ENCODE measurements around the gene SLC25A43. TPM values are rescaled to one million over a fixed set of nuclear protein-coding genes. Genes with fewer than 3 reads are reported as not detected.

Gene SLC25A43
- total and polyA plus RNA-seq, 2 of the 8 experiments (the other 6 are each of a cell fraction or from before 2014, with no cell fraction given) = 3.1 to 5.8 TPM

GRCh38 chrX:119495734-119496726 is 96.9 kb downstream of the SLC25A43 start:
- 72% methylated on average over 9 of the region's 10 CpGs; no CpG with 5 or more reads in 1 of the 2 experiments for WGBS, 2 experiments (ENCODE audit: extremely low coverage in 1 of 2, insufficient coverage in 1 of 2, insufficient read length in 1 of 2, insufficient replicate concordance in 2 of 2, low coverage in 1 of 2, low lambda C conversion rate in 2 of 2, missing lambda C conversion rate in 1 of 2)
- no peaks in the 10 kb centered on the region for H3K36me3 ChIP-seq (ENCODE audit: control insufficient read depth in 2 of 4, insufficient read depth in 4 of 4, low read length in 3 of 4)
- no peaks in the 10 kb centered on the region for H3K23me2 ChIP-seq (ENCODE audit: low read depth, low read length)
- H4K91ac ChIP-seq (replicated peaks; ENCODE audit: insufficient read length, low read length) = no peak overlapping the region
- no peak overlapping the region for H4K8ac ChIP-seq (ENCODE audit: extremely low read depth, insufficient read depth, low read length)
- no peak overlapping the region for H3K14ac ChIP-seq (ENCODE audit: insufficient read length)
- ChIA-PET CTCF (ENCODE audit: partially characterized antibody) (interaction anchor here (0.9 to 3.3 kb wide), 6 partner anchors 7 to 234 kb away, joined by 3 to 11 read pairs (median 4); no protein-coding TSS in a partner anchor), POLR2A (ENCODE audit: partially characterized antibody) (interaction anchor here (1.1 kb wide), 1 partner anchor 78 kb away, joined by 4 read pairs; the partner anchor contains the start of gene UBE2A)
- H3K18ac ChIP-seq (ENCODE audit: extremely low read depth, low read length) = no peak overlapping the region
- no peak overlapping the region for H3K4me2 ChIP-seq (ENCODE audit: insufficient read depth in 1 of 2, low read depth in 2 of 2, low read length in 2 of 2)
- no peak overlapping the region for H3K27ac ChIP-seq (ENCODE audit: low read depth, low read length)
- H3K79me2 ChIP-seq (ENCODE audit: control insufficient read depth in 1 of 2, insufficient read depth in 2 of 2, low read length in 2 of 2) = no peaks in the 10 kb centered on the region
- H3K4ac ChIP-seq (replicated peaks; ENCODE audit: insufficient read length, low read depth, low read length) = no peak overlapping the region
- DNase-seq (ENCODE audit: low read depth in 1 of 2, low spot score in 2 of 2) = no peak
- H2BK20ac ChIP-seq (ENCODE audit: low read length) = no peak overlapping the region
- H3K79me1 ChIP-seq (ENCODE audit: low read depth, low read length) = no peaks in the 10 kb centered on the region
- H2AFZ ChIP-seq (ENCODE audit: low read length) = no peak overlapping the region
- H3K4me1 ChIP-seq (replicated peaks in 1 of 4; ENCODE audit: control insufficient read depth in 3 of 4, insufficient read depth in 4 of 4, low read length in 3 of 4) = no peaks in the 10 kb centered on the region
- H3K27me3 ChIP-seq (replicated peaks in 1 of 4; ENCODE audit: control insufficient read depth in 3 of 4, extremely low read depth in 1 of 4, insufficient read depth in 3 of 4, low read length in 3 of 4) = no peaks in the 10 kb centered on the region
- no peak overlapping the region for H2AK5ac ChIP-seq (ENCODE audit: low read depth, low read length)
- no peak overlapping the region for H3K4me3 ChIP-seq (ENCODE audit: extremely low read depth in 1 of 4, insufficient read depth in 2 of 4, low read depth in 3 of 4, low read length in 4 of 4)
- H4K5ac ChIP-seq (ENCODE audit: insufficient read length, low read depth, low read length) = no peak overlapping the region
- no peak overlapping the region for H2BK15ac ChIP-seq (ENCODE audit: low read length)
- TF ChIP-seq ATF2 (IDR thresholded peaks at IDR 0.05; ENCODE audit: low read length) (no peak), POLR2A (IDR thresholded peaks at IDR 0.05; ENCODE audit: control extremely low read depth in 1 of 2, low read depth in 2 of 2, low read length in 2 of 2) (no peak), NANOG (IDR thresholded peaks at IDR 0.05; ENCODE audit: insufficient read depth, low read depth, low read length, poor library complexity, severe bottlenecking) (no peak), SP2 (IDR thresholded peaks at IDR 0.05; ENCODE audit: low read length) (no peak)
- H2BK5ac ChIP-seq (ENCODE audit: low read depth, low read length) = no peak overlapping the region
- no peak overlapping the region for H2BK120ac ChIP-seq (replicated peaks; ENCODE audit: low read depth, low read length)
- no peak overlapping the region for H3K23ac ChIP-seq (ENCODE audit: insufficient read length)
- FAIRE-seq = no peak
- H3K9ac ChIP-seq (replicated peaks in 1 of 4; ENCODE audit: extremely low read depth in 1 of 4, low read depth in 3 of 4, low read length in 3 of 4) = no peak overlapping the region
- H3K56ac ChIP-seq (replicated peaks; ENCODE audit: insufficient read length, low read depth, low read length) = no peak overlapping the region
- no peaks in the 10 kb centered on the region for H4K20me1 ChIP-seq (replicated peaks in 1 of 2; ENCODE audit: control insufficient read depth in 1 of 2, insufficient read depth in 2 of 2, low read length in 2 of 2)
- H3K9me3 ChIP-seq (ENCODE audit: insufficient read depth in 2 of 2, low read depth in 1 of 2, low read length in 1 of 2) = no peaks in the 10 kb centered on the region
- H2BK12ac ChIP-seq (ENCODE audit: low read depth, low read length) = no peak overlapping the region
